ENCODE results near the gene CLEC11A.
"Not testable (repeated sequence)": the region's sequence is repeated elsewhere in the genome, so short reads cannot be mapped to it uniquely, and the experiment has no call there.

The CLEC11A gene

DNA sequence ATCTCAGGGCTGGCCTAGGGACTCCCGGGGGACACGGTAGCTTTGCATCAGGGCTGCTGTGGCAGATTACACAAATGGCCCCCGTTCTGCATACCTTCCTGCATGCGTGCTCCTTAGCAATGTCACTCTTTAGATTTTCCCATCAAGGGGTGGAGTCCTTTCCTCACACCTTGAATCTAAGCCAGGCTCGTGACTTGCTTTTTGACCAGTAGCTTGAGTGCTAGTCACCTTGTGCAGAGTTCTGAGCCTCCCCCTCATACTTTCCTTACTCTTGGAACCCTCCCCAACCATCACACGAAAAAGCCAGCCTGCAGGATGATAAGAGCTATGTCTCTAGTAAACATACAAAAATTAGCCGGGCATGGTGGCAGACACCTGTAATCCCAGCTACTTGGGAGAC lies 50.3 kb downstream of the CLEC11A start:
- H3K27me3 Mint-ChIP-seq (ENCODE audit: low read depth): peaks cover 22% of the 10 kb centered on the region

More for the DNA sequence above, 50.3 kb downstream of the CLEC11A start:
- H3K9me3 Mint-ChIP-seq; H3K4me1 Mint-ChIP-seq (ENCODE audit: low read depth); H3K36me3 Mint-ChIP-seq (ENCODE audit: low read depth); H3K4me3 Mint-ChIP-seq; H3K27ac Mint-ChIP-seq: not testable (repeated sequence)

All from T-helper 1 cell treated with Interleukin-12 subunit alpha and Interleukin-12 subunit beta and Interleukin-4 antibody, amounts not matched to agents 30 μg/mL and 1 μg/mL, for 36 hours (primary cell).